ENCODE measurements around the gene HERC6.
"Not testable (repeated sequence)": the region's sequence is repeated elsewhere in the genome, so short reads cannot be mapped to it uniquely, and the experiment has no call there.

HERC6 gene

GRCh38 chr4:88359558-88359957, 19.1 kb upstream of the HERC6 start:
- no peaks in the 10 kb centered on the region for H3K27me3 ChIP-seq (ENCODE audit: control insufficient read depth, insufficient read depth, low read length)
- H3K4me1 ChIP-seq (ENCODE audit: control insufficient read depth, insufficient read depth, low read length) = no peaks in the 10 kb centered on the region
- H3K9ac ChIP-seq (ENCODE audit: low read length) = no peak overlapping the region
- H3K36me3 ChIP-seq (ENCODE audit: control insufficient read depth, insufficient read depth, low read length) = no peaks in the 10 kb centered on the region
- no peak overlapping the region for H3K27ac ChIP-seq (ENCODE audit: low read depth, low read length)
- H3K4me3 ChIP-seq (ENCODE audit: low read length) = no peak overlapping the region

GRCh38 chr4:88360256-88360655, 18.4 kb upstream of the HERC6 start:
- Histone ChIP-seq H3K9ac (ENCODE audit: low read length) (no peak overlapping the region), H3K4me3 (ENCODE audit: low read length) (no peak overlapping the region), H3K27me3 (ENCODE audit: control insufficient read depth, insufficient read depth, low read length) (no peaks in the 10 kb centered on the region), H3K27ac (ENCODE audit: low read depth, low read length) (no peak overlapping the region), H3K36me3 (ENCODE audit: control insufficient read depth, insufficient read depth, low read length) (no peaks in the 10 kb centered on the region), H3K4me1 (ENCODE audit: control insufficient read depth, insufficient read depth, low read length) (no peaks in the 10 kb centered on the region)

GRCh38 chr4:88360791-88361190, 17.9 kb upstream of the HERC6 start:
- H3K9ac ChIP-seq (ENCODE audit: low read length) = no peak overlapping the region
- no peaks in the 10 kb centered on the region for H3K27me3 ChIP-seq (ENCODE audit: control insufficient read depth, insufficient read depth, low read length)
- no peak overlapping the region for H3K4me3 ChIP-seq (ENCODE audit: low read length)
- no peaks in the 10 kb centered on the region for H3K4me1 ChIP-seq (ENCODE audit: control insufficient read depth, insufficient read depth, low read length)
- H3K27ac ChIP-seq (ENCODE audit: low read depth, low read length) = no peak overlapping the region
- H3K36me3 ChIP-seq (ENCODE audit: control insufficient read depth, insufficient read depth, low read length) = no peaks in the 10 kb centered on the region

- H3K4me1 ChIP-seq (ENCODE audit: control insufficient read depth, insufficient read depth, low read length); H3K27ac ChIP-seq (ENCODE audit: low read depth, low read length); H3K4me3 ChIP-seq (ENCODE audit: low read length); H3K27me3 ChIP-seq (ENCODE audit: control insufficient read depth, insufficient read depth, low read length); H3K9ac ChIP-seq (ENCODE audit: low read length); H3K36me3 ChIP-seq (ENCODE audit: control insufficient read depth, insufficient read depth, low read length): not testable (repeated sequence)
Measured at GRCh38 chr4:88361217-88361773, 17.4 kb upstream of the HERC6 start.

GRCh38 chr4:88366460-88366859, 12.2 kb upstream of the HERC6 start:
- Histone ChIP-seq H3K4me3 (ENCODE audit: low read length) (no peak overlapping the region), H3K27me3 (ENCODE audit: control insufficient read depth, insufficient read depth, low read length) (no peaks in the 10 kb centered on the region), H3K4me1 (ENCODE audit: control insufficient read depth, insufficient read depth, low read length) (no peaks in the 10 kb centered on the region)

GRCh38 chr4:88367826-88368225, 10.8 kb upstream of the HERC6 start:
- Histone ChIP-seq H3K36me3 (ENCODE audit: control insufficient read depth, insufficient read depth, low read length) (no peaks in the 10 kb centered on the region), H3K4me3 (ENCODE audit: low read length) (no peak overlapping the region), H3K9ac (ENCODE audit: low read length) (no peak overlapping the region), H3K27me3 (ENCODE audit: control insufficient read depth, insufficient read depth, low read length) (no peaks in the 10 kb centered on the region), H3K27ac (ENCODE audit: low read depth, low read length) (no peak overlapping the region), H3K4me1 (ENCODE audit: control insufficient read depth, insufficient read depth, low read length) (no peaks in the 10 kb centered on the region)

More at GRCh38 chr4:88366460-88366859, 12.2 kb upstream of the HERC6 start:
- Histone ChIP-seq H3K27ac (ENCODE audit: low read depth, low read length) (no peak overlapping the region), H3K9ac (ENCODE audit: low read length) (no peak overlapping the region), H3K36me3 (ENCODE audit: control insufficient read depth, insufficient read depth, low read length) (no peaks in the 10 kb centered on the region)

- H3K36me3 ChIP-seq (ENCODE audit: control insufficient read depth, insufficient read depth, low read length); H3K27ac ChIP-seq (ENCODE audit: low read depth, low read length); H3K27me3 ChIP-seq (ENCODE audit: control insufficient read depth, insufficient read depth, low read length); H3K4me3 ChIP-seq (ENCODE audit: low read length); H3K4me1 ChIP-seq (ENCODE audit: control insufficient read depth, insufficient read depth, low read length); H3K9ac ChIP-seq (ENCODE audit: low read length): not testable (repeated sequence)
Measured at GRCh38 chr4:88369180-88369812, 9.4 kb upstream of the HERC6 start.

GRCh38 chr4:88381123-88381522, 2.5 kb downstream of the HERC6 start:
- H3K27ac ChIP-seq (ENCODE audit: low read depth, low read length) = no peak overlapping the region
- H3K36me3 ChIP-seq (ENCODE audit: control insufficient read depth, insufficient read depth, low read length) = no peaks in the 10 kb centered on the region
- no peaks in the 10 kb centered on the region for H3K27me3 ChIP-seq (ENCODE audit: control insufficient read depth, insufficient read depth, low read length)

GRCh38 chr4:88382621-88383020, 4.0 kb downstream of the HERC6 start:
- Histone ChIP-seq H3K4me1 (ENCODE audit: control insufficient read depth, insufficient read depth, low read length) (no peaks in the 10 kb centered on the region), H3K9ac (ENCODE audit: low read length) (no peak overlapping the region), H3K4me3 (ENCODE audit: low read length) (no peak overlapping the region), H3K27me3 (ENCODE audit: control insufficient read depth, insufficient read depth, low read length) (no peaks in the 10 kb centered on the region), H3K27ac (ENCODE audit: low read depth, low read length) (no peak overlapping the region), H3K36me3 (ENCODE audit: control insufficient read depth, insufficient read depth, low read length) (peaks cover under 1% of the 10 kb centered on the region)

More at GRCh38 chr4:88381123-88381522, 2.5 kb downstream of the HERC6 start:
- H3K4me1 ChIP-seq (ENCODE audit: control insufficient read depth, insufficient read depth, low read length) = no peaks in the 10 kb centered on the region
- no peak overlapping the region for H3K9ac ChIP-seq (ENCODE audit: low read length)
- H3K4me3 ChIP-seq (ENCODE audit: low read length) = no peak overlapping the region

- H3K36me3 ChIP-seq (ENCODE audit: control insufficient read depth, insufficient read depth, low read length) = peaks cover 3% of the 10 kb centered on the region
Measured at GRCh38 chr4:88390128-88390527, 11.5 kb downstream of the HERC6 start.

GRCh38 chr4:88391703-88392102, 13.1 kb downstream of the HERC6 start:
- H3K36me3 ChIP-seq (ENCODE audit: control insufficient read depth, insufficient read depth, low read length) = peaks cover 3% of the 10 kb centered on the region

More at GRCh38 chr4:88390128-88390527, 11.5 kb downstream of the HERC6 start:
- no peaks in the 10 kb centered on the region for H3K27me3 ChIP-seq (ENCODE audit: control insufficient read depth, insufficient read depth, low read length)
- no peak overlapping the region for H3K4me3 ChIP-seq (ENCODE audit: low read length)
- H3K27ac ChIP-seq (ENCODE audit: low read depth, low read length) = no peak overlapping the region
- no peaks in the 10 kb centered on the region for H3K4me1 ChIP-seq (ENCODE audit: control insufficient read depth, insufficient read depth, low read length)
- H3K9ac ChIP-seq (ENCODE audit: low read length) = no peak overlapping the region

GRCh38 chr4:88396681-88397080, 18.0 kb downstream of the HERC6 start:
- Histone ChIP-seq H3K4me3 (ENCODE audit: low read length) (no peak overlapping the region), H3K9ac (ENCODE audit: low read length) (no peak overlapping the region), H3K4me1 (ENCODE audit: control insufficient read depth, insufficient read depth, low read length) (no peaks in the 10 kb centered on the region), H3K27me3 (ENCODE audit: control insufficient read depth, insufficient read depth, low read length) (no peaks in the 10 kb centered on the region), H3K36me3 (ENCODE audit: control insufficient read depth, insufficient read depth, low read length) (no peaks in the 10 kb centered on the region), H3K27ac (ENCODE audit: low read depth, low read length) (no peak overlapping the region)

More at GRCh38 chr4:88391703-88392102, 13.1 kb downstream of the HERC6 start:
- H3K9ac ChIP-seq (ENCODE audit: low read length) = no peak overlapping the region
- no peaks in the 10 kb centered on the region for H3K4me1 ChIP-seq (ENCODE audit: control insufficient read depth, insufficient read depth, low read length)
- H3K4me3 ChIP-seq (ENCODE audit: low read length) = no peak overlapping the region
- no peaks in the 10 kb centered on the region for H3K27me3 ChIP-seq (ENCODE audit: control insufficient read depth, insufficient read depth, low read length)
- H3K27ac ChIP-seq (ENCODE audit: low read depth, low read length) = no peak overlapping the region

- H3K27me3 ChIP-seq (ENCODE audit: control insufficient read depth, insufficient read depth, low read length) = no peaks in the 10 kb centered on the region
- H3K36me3 ChIP-seq (ENCODE audit: control insufficient read depth, insufficient read depth, low read length) = no peaks in the 10 kb centered on the region
- H3K4me3 ChIP-seq (ENCODE audit: low read length) = no peak overlapping the region
- H3K4me1 ChIP-seq (ENCODE audit: control insufficient read depth, insufficient read depth, low read length) = no peaks in the 10 kb centered on the region
- H3K27ac ChIP-seq (ENCODE audit: low read depth, low read length) = no peak overlapping the region
- H3K9ac ChIP-seq (ENCODE audit: low read length) = no peak overlapping the region
Measured at GRCh38 chr4:88398381-88398780, 19.7 kb downstream of the HERC6 start.
